ENCODE measurements around the gene PDGFB.
"Not testable (repeated sequence)": the region's sequence is repeated elsewhere in the genome, so short reads cannot be mapped to it uniquely, and the experiment has no call there.

PDGFB gene

DNA sequence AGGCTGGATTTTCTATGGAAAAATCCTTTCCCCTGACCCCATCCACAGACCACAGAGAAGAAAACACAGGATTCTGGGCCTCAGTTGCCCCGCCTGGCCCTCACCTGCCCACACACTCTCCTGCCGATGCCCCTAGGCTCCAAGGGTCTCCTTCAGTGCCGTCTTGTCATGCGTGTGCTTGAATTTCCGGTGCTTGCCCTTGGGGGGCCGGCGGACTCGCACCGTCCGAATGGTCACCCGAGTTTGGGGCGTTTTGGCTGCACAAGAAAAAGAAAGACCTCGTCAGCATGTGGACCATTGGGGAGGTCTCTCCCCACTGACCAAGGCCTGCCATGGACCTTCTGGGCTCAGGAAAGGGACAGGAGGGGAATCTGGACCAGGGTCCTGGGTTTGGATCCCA lies 19.2 kb downstream of the PDGFB start:
- DNase-seq (ENCODE audit: low read depth), result no peak

DNA sequence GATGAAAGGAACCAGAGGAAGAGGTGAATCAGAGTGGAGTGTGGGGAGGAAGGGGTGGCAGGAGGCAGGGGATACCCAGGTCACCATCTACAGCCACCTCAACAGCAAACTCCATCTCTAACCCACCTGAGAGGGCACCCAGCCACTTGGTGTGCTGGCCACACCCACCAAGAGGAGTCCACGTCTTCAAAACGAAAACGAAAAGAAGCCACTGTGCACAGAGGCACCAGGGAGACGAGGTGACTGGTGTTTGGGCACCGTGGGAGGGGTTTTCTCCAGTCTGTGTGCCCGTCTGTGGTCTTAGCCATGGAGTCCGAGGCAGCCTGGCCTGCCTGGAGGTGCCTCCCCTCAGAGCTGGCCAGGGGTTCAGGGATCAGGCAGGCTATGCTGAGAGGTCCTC lies 20.2 kb downstream of the PDGFB start:
- DNase-seq (ENCODE audit: low read depth), result no peak

DNA sequence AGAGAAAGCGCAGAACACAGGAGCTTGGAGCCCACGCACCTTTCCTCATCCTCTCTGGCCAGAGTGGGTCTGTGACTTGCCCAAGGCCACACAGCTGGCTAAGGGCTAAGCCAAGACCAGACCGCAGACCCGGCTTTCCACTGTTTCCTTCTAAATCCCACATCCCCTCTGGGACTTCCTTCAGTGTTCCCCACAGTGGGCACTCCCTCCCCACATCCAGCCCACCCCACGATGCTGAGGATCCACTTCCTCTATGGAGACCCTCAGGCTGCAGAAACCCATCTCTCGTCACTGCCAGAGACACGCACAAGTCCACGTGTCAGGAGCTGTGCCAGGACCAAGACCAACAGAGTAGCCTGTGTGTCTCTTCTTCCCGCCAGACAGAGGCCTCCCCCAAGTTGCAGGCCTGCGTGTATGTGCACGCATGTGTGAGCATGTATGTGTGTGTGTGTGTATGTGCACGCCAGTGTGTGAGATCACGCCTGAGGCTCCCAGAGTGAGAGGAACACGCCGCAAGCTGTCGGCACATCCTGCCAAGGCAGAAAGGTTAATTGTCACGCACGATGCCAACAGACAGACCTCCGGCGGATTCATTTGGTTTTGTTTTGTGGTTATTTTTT lies 21.6 kb downstream of the PDGFB start:
- DNase-seq (ENCODE audit: low read depth), result no peak

DNA sequence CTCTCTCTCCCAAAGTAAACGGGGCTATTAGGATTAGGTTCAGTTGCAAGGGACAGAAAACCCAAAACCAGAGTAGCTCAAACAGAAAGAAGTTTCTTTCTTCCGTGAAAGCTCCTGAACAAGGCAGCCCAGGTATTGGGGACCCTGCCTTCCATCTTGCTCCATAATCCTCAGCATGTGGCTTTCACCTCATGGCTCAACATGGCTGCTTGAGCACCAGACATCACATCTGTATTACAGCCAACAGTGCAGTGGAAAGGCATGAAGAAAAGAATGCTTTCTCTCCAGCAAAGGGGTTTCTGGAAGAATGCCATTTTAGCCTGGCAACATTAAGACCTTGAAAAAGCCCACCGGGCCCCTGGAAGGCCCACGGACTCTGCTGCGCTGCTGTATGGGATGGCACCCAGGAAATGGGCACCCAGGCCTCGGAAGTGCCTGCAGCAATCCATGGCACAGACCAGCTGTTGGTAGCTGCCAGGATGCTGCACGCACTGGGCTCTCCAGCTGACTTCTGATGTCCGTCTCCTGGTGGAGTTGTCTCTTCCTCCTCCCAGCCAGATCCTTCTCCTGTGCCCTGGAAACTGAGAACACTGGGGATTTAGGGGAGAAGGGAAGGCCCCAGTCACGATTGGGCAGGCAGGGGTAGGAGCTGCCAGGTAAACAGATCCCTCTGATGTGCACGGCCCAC lies 22.6 kb downstream of the PDGFB start:
- DNase-seq (ENCODE audit: low read depth), result no peak

DNA sequence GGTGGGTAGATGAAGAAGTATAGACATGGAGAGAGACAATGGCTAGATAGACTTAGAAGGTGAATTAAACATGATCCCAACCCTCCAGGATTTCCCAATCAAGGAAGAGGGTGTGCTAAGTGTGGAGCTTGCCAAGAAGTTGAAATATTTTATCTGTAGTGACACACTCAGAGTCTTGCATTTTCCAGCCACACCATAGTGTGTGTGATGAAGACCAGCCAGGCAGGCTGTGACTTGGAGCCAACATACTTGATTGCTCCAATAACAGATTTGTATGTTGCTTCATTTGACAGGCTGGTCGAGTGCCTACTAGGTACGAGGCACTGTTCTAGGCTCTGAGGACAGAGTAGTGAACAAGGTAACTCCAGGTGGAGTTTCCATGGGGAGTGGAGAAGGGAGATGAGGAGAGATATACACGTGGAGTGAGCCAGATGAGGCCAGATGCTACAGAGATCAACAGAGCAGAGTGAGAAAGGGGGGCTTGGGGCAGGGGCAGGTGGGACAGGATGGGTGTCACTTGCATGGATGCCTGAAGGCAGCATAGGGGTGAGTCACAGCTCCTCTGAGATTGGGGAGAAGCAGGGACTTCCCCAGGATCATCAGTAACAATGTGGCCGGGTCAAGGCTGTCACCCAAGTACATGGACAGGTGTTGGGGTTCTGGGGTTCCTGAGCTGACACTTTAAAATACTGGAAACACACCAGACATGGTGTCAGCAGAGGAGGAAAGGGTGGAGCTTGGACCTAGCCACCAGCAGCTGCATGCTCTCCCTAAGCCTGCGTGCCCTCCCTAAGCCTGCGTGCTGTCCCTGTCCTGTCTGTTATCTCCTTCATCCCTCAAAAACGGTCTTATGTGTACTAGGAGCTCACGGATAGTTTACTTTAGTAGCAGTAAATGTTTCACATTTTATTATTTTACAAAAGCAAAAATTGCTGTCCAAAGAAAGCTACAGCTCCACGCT lies 23.6 kb downstream of the PDGFB start:
- DNase-seq (ENCODE audit: low read depth), result no peak

DNA sequence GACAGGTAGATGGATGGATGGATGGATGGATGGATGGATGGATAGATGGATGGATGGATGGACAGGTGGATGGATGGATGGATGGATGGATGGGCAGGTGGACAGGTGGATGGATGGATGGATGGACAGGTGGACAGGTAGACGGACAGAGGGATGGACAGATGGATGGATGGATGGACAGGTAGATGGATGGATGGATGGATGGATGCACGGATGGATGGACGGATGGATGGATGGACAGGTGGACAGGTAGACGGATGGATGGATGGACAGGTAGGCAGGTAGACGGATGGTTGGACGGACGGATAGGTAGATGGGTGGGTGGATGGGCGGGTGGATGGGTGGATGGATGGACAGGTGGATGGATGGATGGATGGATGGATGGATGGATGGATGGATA lies 24.3 kb downstream of the PDGFB start:
- no peak for DNase-seq (ENCODE audit: low read depth)

DNA sequence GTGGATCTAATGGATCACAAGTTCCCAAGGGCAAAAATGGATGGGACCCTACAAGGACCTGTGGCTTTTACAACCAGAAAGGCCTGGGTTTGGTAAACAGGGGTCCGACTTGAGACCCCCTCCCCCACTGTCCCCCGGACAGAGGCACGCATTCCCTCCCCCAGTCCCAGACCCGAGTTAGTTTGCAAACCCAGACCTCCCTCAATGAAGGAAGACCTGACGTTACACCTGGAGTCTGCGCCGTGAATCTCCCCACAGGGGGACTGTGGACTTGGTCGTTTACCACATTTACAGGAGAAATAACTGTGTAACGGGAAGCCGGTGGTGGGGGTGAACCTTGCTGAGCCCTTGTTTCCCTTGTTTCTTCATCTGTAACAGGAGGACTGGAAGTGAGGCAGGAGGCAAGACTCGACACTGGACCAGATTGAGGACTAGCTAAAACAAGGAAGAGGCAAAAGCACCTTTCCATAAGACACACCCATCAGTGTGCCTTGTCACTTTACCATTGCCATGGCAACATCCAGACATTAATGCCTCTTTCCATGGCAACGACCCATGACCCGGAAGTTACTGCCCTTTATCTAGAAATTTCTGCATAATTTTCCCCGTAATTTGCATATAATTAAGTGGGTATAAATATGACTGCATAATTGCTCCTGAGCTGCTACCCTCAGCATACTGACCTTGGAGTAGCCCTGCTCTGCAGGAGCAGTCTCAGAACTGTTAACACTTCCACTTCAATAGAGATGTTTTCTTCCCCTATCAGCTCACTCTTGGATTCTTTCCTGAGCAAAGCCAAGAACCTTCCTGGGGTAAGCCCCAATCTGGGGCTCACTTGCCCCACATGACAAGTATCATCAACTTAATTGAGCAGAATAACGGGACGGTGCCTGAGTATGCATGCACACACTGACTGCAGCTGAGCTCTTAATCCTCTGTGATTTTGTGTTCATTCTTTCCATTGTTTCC lies 25.4 kb downstream of the PDGFB start:
- no peak for DNase-seq (ENCODE audit: low read depth)

DNA sequence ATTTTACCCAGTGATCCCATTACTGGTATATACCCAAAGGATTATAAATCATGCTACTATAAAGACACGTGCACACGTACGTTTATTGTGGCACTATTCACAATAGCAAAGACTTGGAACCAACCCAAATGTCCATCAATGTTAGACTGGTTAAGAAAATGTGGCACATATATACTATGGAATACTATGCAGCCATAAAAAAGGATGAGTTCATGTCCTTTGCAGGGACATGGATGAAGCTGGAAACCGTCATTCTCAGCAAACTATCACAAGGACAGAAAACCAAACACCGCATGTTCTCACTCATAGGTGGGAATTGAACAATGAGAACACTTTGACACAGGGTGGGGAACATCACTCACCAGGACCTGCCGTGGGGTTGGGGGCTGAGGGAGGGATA lies 26.4 kb downstream of the PDGFB start:
- not testable (repeated sequence) for DNase-seq (ENCODE audit: low read depth)

DNA sequence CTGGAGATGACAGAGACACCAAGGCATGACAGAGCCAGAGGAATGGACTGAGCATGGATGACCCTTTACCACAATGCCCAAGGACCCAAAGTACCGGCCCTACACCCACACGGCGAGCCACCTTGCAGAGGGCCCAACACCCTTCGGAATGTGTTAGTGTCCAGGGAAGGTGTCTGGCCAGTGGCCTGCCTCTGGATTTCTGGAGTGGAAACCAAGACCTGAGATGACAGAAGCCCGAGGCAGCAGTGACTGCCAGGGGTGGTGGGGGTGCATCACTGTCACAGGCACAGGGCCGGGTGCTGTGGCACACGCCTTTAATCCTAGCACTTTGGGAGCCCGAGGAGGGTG lies 28.7 kb downstream of the PDGFB start:
- DNase-seq (ENCODE audit: low read depth), result no peak

DNA sequence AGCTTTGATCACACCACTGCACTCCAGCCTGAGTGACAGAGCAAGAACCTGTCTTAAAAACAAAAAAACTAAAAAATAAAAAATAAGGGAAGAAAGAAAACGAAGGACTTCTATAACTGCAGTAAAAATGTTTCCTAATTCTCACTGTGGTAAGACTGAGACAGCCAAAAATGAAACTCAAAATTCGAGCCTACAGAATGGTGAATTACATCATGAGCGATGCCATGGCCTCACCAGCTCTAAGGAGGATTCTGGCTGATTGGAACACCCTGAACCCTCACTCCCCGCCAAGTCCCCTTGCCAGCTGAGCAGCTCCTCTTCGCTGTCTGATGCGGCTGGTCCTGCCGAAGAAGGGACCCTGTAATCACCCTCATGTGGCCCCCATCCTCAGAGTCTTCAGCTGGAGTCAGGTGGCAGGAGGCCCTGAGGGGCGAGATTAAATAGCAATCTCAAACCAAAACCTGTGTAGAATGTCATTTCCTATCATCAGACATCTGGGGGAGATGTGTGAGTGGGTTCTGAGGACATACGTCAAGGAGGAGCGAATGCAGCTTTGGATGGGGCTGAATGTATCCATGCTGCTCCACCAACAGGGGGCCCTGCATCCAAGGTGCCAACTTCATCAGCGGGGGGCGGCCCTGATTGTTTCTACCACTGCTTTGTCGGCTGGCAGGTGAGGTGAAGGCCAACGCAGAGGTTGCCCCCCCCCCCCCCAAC lies 29.2 kb downstream of the PDGFB start:
- no peak for DNase-seq (ENCODE audit: low read depth)

DNA sequence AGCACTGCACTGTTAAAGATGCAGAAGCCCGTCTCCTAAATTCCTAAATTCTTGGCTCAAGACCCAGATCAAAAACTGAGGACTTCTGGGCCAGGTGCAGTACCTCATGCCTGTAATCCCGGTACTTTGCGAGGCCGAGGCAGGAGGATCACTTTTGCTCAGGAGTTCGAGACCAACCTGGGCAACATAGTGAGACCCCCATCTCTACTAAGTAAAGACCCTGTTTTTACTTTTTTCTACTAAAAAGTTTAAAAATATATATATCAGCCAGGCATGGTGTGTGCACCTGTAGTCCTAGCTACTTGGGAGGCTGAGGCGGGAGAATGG lies 29.7 kb downstream of the PDGFB start:
- DNase-seq (ENCODE audit: low read depth), result no peak

DNA sequence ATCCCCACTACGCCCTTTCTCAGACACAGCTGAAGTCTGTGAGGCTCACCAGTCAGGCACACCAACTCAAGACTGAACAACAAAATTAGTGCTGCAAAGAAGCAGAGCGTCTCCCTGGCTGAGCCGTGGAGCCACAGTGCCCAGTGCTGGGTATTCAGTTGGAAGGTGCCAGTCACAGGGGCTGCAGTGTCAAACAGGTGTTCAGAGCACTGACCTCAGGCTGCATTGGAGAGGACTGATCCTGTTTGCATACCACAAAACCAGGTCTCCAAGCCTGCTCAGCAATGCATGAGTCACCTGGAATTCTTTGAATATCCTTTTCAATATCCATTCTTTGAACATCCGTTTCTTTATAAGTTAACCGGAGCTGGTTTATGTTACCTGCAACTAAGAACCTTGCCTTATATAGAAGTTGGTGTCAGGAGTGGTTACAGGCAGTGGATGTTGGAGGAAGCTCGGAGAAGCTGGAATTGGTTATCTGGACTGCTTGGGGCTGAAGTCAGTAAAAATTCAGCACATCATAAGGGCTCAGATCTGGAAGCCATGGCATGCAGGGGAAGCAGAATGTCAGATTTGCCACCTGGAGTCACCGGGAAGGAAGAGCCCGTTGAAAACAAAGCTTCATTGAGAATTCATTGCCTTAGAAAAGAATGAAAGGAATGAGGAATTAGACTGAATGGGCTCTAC lies 30.3 kb downstream of the PDGFB start:
- no peak for DNase-seq (ENCODE audit: low read depth)

DNA sequence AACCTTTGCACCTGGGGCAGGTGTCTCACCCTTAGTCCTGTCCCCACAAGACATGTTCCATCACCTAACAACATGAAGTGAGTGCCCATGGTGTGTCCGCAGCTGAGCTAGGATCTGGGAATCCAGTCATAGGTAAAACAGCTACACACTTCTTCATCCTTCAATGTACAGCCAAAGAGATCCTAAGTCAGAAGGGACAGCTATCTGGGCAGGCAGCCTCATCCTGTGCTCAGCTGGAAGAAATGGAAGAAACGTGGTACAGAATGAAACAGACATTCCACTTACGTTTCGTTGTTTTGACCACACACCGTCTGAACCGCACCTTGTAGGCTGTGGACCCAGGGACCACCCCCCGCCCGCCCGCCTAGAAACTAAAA lies 30.8 kb downstream of the PDGFB start:
- DNase-seq (ENCODE audit: low read depth), result no peak

DNA sequence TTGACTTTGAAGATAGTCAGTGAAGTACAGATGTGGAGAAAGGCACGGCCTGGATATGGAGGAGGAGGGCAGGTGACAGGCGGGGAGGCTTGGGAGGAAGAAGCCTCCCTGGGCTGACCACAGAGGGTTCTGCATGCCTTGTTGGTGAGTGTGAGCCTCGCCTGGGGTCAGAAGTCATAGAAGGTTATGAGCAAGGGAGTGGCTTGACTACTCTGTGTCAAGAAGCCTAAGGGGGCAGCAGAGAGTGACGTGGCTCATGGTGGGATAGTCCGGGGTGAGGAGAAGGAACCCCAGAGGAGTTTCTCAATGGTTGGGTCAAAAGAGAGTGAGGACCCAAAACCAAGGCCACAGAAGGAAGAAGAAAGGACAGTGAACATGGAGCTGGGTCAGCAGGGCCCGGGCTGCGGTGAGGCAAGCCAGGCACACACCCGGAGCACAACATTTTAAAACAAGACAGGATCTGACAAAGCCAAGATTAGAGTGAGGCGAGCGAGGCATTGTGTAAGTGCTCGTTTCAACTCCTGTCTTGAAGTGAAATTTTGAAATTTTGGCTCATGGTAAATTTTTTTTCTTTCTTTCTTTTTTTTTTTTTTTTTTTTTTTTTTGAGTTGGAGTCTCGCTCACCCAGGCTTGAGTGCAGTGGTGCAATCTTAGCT lies 31.9 kb downstream of the PDGFB start:
- DNase-seq (ENCODE audit: low read depth), result no peak

DNA sequence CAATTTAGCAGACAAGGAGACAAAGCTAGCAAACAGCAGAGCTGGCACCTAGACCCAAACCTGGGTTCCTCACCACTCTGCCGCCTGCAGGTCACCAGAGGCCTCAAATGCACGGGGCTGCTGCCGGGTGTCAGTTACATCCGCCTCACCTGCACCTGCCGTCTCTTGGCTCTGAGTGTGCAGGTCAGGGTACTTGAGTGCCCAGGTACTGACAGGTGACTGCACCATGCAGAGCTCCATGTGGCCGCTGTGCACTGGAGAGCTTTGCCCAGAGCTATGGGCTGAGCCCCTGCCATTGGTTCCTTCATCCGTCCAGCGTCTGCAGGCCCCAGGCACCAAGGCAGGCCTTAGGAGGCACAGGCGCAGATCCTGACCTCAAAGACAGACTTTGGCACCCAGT lies 35.0 kb downstream of the PDGFB start:
- no peak for DNase-seq (ENCODE audit: low read depth)

DNA sequence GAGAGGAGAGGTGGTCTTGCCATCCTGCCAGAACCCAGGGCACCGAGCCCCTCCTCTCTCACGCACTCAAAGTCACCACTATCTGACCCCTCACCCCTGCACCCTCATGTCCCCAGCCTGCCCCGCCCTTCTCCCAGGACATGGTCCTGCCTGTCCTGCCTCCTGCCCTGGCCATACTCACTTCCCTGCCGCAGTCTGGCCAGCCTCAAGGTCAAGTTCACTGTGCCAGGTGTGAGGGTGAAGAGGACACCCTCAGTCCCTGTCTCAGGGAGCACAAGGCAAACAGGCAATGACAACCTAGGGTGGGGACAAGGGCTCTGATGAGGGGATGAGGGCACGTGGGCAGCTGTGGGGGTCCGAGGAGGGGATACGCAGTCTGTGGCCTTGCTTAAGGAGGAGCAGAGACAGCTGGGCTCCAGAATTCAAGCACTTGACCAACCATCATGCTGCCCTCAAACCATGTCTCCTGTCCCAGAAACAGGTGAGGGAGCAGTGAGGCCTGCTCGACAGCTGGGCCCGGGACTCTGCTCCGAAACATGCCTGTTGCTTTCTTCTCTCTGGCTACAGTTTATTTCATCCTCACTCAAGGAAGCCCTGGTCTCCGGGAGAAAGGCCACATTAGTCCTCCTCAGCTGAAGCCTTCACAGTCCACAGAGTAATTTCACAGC lies 36.6 kb downstream of the PDGFB start:
- DNase-seq (ENCODE audit: low read depth), result no peak

DNA sequence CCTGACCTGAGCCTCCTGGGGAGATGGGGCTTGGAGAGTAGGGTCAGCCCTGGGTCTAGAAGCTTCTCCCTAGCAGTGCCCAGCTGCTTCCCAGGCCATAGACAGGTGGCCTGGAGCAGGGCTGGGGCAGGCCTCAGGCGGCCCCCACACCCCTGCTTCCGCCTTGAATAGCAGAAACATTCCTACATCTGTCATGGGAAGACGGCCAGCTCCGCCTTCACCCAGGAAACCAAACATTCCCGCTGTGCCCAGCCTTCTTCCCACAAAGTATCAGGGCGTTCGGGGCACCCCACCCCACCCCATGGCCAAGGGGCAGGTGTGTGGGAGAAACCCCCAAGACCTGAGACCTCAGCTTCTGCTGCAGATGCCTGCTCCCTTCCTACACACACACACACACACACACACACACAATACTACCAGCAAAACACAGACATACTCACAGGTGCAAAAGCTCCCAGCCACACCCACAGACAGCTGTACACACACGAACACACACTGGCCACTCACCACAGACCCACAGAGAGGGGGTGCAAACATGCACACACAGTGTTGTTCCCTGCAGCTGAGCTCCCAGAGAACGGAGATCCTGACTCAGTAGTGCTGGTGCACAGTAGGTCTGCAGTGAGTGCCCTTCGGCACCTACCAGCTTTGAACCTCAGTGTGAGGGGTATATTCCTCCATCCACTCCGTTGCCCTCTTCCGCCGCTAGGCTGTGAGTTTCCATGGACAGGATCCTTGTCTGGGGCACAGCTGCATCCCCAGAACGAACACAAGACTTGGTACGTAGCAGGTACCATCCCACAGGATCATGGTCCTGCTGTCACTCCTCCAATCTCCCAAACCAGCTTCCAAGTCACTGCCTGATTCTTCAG lies 37.4 kb downstream of the PDGFB start:
- DNase-seq (ENCODE audit: low read depth), result no peak

DNA sequence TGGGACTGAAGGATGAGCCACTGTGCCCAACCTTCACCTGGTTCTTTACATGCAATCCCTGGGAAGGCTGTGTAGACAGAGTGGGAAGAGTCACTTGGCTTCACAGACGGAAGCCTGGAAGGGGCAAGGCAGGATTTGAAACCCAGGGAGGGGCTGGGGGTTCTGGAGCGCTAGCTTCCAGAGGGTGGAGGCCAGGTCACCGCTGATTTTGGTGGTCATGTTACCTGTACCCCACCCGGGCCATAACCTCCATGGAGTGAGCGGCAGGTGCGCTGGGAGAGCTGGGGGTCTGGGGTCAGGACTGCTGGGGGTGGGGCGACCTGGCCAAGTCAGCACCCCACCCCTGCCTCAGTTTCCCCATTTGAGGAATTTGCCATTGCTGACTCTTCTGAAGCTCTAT lies 38.3 kb downstream of the PDGFB start:
- DNase-seq (ENCODE audit: low read depth), result no peak
